Measurements from ENCODE around the gene SLC10A4.

Gene SLC10A4

GRCh38 chr4:48490012-48490679 lies 7.0 kb downstream of the SLC10A4 start, which contains the start of gene ZAR1:
Gene ZAR1, plus strand, starts transcription at chr4:48490252. Its CDS starts 40 bp downstream, at chr4:48490292.
- DNase-seq, result no peak

GRCh38 chr4:48490680-48491513 lies 7.8 kb downstream of the SLC10A4 start:
- no peak for DNase-seq

- DNase-seq, result no peak
Observed at GRCh38 chr4:48491514-48492176, 8.5 kb downstream of the SLC10A4 start.

- DNase-seq, result no peak
Observed at GRCh38 chr4:48493452-48494100, 10.4 kb downstream of the SLC10A4 start.

GRCh38 chr4:48495941-48496340 lies 12.8 kb downstream of the SLC10A4 start:
- no peak for DNase-seq

GRCh38 chr4:48498895-48499294 lies 15.8 kb downstream of the SLC10A4 start:
- DNase-seq, result no peak

- DNase-seq, result no peak
Observed at GRCh38 chr4:48499551-48500066, 16.5 kb downstream of the SLC10A4 start.

- no peak for DNase-seq
Observed at GRCh38 chr4:48503233-48504025, 20.3 kb downstream of the SLC10A4 start.

GRCh38 chr4:48504026-48504330 lies 20.8 kb downstream of the SLC10A4 start:
- DNase-seq, result no peak

GRCh38 chr4:48504352-48504751 lies 21.2 kb downstream of the SLC10A4 start:
- DNase-seq, result no peak

- no peak for DNase-seq
Observed at GRCh38 chr4:48506716-48507115, 23.6 kb downstream of the SLC10A4 start.

GRCh38 chr4:48509543-48509942 lies 26.4 kb downstream of the SLC10A4 start:
- no peak for DNase-seq

GRCh38 chr4:48518143-48518542 lies 35.0 kb downstream of the SLC10A4 start:
- DNase-seq, result no peak

- DNase-seq, result no peak
Observed at GRCh38 chr4:48526406-48526805, 43.3 kb downstream of the SLC10A4 start.

- no peak for DNase-seq
Observed at GRCh38 chr4:48538358-48538757, 55.2 kb downstream of the SLC10A4 start.

Measured in GDM1 (cell line).